H1 (cell line): ENCODE data around the gene TOR1B. TPM values are rescaled to one million over a fixed set of nuclear protein-coding genes. Genes with fewer than 3 reads are reported as not detected.

ENCODE experiments used
- BCL11A ChIP-seq, 2 experiments: IDR thresholded peaks; one replicate each; pipeline ENCODE4 v1.6.1; 2011; ENCODE audit warnings: low read depth in 2 of 2, low read length in 2 of 2, mild to moderate bottlenecking in 2 of 2
- polyA plus RNA-seq, 7 experiments: library from polyadenylated mRNA; depleted of rRNA in 3 of 7; stranded (reverse) in 5 of 7; unstranded in 2 of 7; fragments of >200 nt in 5 of 7; fragments of 200-250 nt in 2 of 7; gene quantifications; 1 replicate in 5 of 7; 2 replicates in 1 of 7; 4 replicates in 1 of 7; pipeline versions ENCODE4 v1.2.1 to v1.2.3, GENCODE V29; 2011 to 2013; ENCODE audit warnings: missing spikeins in 2 of 7, mixed read lengths in 2 of 7
- total RNA-seq: library from RNA; stranded (reverse); fragmentation: NEBNext Ultra II Directional; extraction: Animal tissue kit (Norgen Biotek cat#: 25700); gene quantifications from 2 replicates; pipeline ENCODE4 v1.2.1, GENCODE V29; 2021

Gene TOR1B
- total and polyA plus RNA-seq, 2 of the 8 experiments (the other 6 are each of a cell fraction or from before 2014, with no cell fraction given) = 11.4 to 17.4 TPM

- TF ChIP-seq BCL11A (IDR thresholded peaks at IDR 0.05; ENCODE audit: low read depth in 2 of 2, low read length in 2 of 2) = no peak
These were observed 42.4 kb downstream of the TOR1B start (continued) for GRCh38 chr9:129845373-129845772.
